ENCODE results near the gene REXO5. TPM values are rescaled to one million over a fixed set of nuclear protein-coding genes. Genes with fewer than 3 reads are reported as not detected.

REXO5 gene
- total RNA-seq, 1 experiment from 2014 or later: 6.7 TPM

DNA sequence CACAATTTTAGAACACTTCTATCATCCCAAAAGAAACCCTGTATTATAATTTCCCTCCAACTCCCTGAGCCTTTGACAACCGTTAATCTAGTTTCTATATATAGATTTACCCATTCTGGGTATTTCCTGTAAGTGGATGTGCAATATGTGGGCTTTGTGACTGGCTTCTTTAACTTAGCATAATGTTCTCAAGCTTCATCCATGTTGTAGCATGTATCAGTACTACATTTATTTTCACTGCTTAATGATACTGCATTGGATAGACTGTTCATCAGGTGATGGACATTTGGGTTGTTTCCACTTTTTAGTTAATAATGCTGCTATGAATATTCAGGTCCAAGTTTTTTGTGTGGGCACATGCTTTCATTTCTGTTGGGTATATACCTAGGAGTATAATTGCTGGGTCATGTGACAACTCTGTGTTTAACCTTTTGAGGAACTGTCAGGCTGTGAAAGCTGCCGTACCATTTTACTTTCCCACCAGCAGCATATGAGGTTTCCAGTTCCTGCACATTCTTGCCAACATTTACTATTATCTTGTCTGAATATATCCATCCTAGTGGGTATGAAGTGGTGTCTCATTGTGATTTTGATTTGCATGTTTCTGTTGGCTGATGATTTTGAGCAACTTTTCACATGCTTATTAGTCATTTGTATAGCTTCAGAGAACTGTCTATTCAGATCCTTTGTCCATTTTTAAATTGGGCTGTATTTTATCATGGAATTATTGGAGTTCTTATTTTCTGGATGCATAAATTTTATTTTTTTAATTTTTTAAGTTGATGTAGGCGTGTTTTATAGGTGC is 16.4 kb downstream of the REXO5 start:
- no peak overlapping the region for H2BK120ac ChIP-seq (ENCODE audit: low read depth, low read length, poor library complexity, severe bottlenecking)
- H2BK5ac ChIP-seq (ENCODE audit: insufficient read length, low read length): no peak overlapping the region
- no peak overlapping the region for H2BK15ac ChIP-seq (ENCODE audit: low read depth, low read length)
- WGBS (ENCODE audit: extremely low coverage, insufficient read length, low lambda C conversion rate): 100% methylated on average over 1 of the region's 3 CpGs
- H3K27me3 ChIP-seq (ENCODE audit: insufficient read depth, low read length): no peaks in the 10 kb centered on the region
- no peak overlapping the region for H2AK5ac ChIP-seq (ENCODE audit: insufficient read length, low read length)
- no peak overlapping the region for H3K14ac ChIP-seq (ENCODE audit: insufficient read depth, low read length)
- no peaks in the 10 kb centered on the region for H4K20me1 ChIP-seq (ENCODE audit: control insufficient read depth, insufficient read depth, insufficient read length)
- no peaks in the 10 kb centered on the region for H3K4me1 ChIP-seq (ENCODE audit: insufficient read depth, low read length)
- H3K23ac ChIP-seq (ENCODE audit: insufficient read length, low read depth, low read length): no peak overlapping the region
- H3T11ph ChIP-seq (ENCODE audit: low read length): no peak overlapping the region
- Mint-ChIP-seq H3K27me3 (ENCODE audit: low read depth) (no peaks in the 10 kb centered on the region), H3K4me1 (no peaks in the 10 kb centered on the region), H3K9me3 (no peaks in the 10 kb centered on the region), H3K27ac (no peak overlapping the region), H3K4me3 (no peak overlapping the region), H3K36me3 (ENCODE audit: insufficient read depth in 1 of 3, low read depth in 3 of 3) (peaks cover 7 to 65% (median 42%) of the 10 kb centered on the region in 3 experiments)
- H4K5ac ChIP-seq (ENCODE audit: insufficient read length, low read depth, low read length): no peak overlapping the region
- no peaks in the 10 kb centered on the region for H3K23me2 ChIP-seq (ENCODE audit: insufficient read length, low read depth, low read length, poor library complexity, severe bottlenecking)
- H3K27ac ChIP-seq (ENCODE audit: insufficient read length, low read depth, low read length): no peak overlapping the region
- no peak overlapping the region for H3K18ac ChIP-seq (ENCODE audit: insufficient read length, low read depth, low read length)
- H3K4ac ChIP-seq (ENCODE audit: low read depth, low read length): no peak overlapping the region
- H3K4me2 ChIP-seq (ENCODE audit: insufficient read depth, insufficient read length, low read length): no peak overlapping the region
- H3K56ac ChIP-seq (ENCODE audit: insufficient read length, low read depth, low read length): no peak overlapping the region
- no peak overlapping the region for H2BK12ac ChIP-seq (ENCODE audit: insufficient read length, low read depth, low read length)
- H4K91ac ChIP-seq (ENCODE audit: insufficient read length, low read depth, low read length): no peak overlapping the region
- H3K9ac ChIP-seq (ENCODE audit: extremely low read depth, insufficient read length, low read length): no peak overlapping the region
- H3K79me1 ChIP-seq (ENCODE audit: insufficient read depth, low read depth, low read length, poor library complexity, severe bottlenecking): no peaks in the 10 kb centered on the region
- H3K9me3 ChIP-seq (ENCODE audit: control insufficient read depth, low read depth, low read length): no peaks in the 10 kb centered on the region
- H2BK20ac ChIP-seq (ENCODE audit: low read depth, low read length, poor library complexity, severe bottlenecking): no peak overlapping the region
- TF ChIP-seq, protein P1, sequence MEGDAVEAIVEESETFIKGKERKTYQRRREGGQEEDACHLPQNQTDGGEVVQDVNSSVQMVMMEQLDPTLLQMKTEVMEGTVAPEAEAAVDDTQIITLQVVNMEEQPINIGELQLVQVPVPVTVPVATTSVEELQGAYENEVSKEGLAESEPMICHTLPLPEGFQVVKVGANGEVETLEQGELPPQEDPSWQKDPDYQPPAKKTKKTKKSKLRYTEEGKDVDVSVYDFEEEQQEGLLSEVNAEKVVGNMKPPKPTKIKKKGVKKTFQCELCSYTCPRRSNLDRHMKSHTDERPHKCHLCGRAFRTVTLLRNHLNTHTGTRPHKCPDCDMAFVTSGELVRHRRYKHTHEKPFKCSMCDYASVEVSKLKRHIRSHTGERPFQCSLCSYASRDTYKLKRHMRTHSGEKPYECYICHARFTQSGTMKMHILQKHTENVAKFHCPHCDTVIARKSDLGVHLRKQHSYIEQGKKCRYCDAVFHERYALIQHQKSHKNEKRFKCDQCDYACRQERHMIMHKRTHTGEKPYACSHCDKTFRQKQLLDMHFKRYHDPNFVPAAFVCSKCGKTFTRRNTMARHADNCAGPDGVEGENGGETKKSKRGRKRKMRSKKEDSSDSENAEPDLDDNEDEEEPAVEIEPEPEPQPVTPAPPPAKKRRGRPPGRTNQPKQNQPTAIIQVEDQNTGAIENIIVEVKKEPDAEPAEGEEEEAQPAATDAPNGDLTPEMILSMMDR (conservative IDR thresholded peaks at IDR 0.05): no peak
- H4K8ac ChIP-seq (replicated peaks; ENCODE audit: insufficient read length, low read depth, low read length): no peak overlapping the region
- no peaks in the 10 kb centered on the region for H3K79me2 ChIP-seq (ENCODE audit: insufficient read depth, low read length)
- H2AFZ ChIP-seq (ENCODE audit: low read length): no peak overlapping the region
- DNase-seq: no peak

All from H9 (cell line).